CD4-positive, alpha-beta T cell treated with Interleukin-6 at 100 ng/mL for 8 hours (primary cell): Measurements from ENCODE around the gene BPIFB6.

ENCODE experiments used
- DNase-seq: peaks from one replicate; pipeline ENCODE4 v3.0.0-alpha.2; 2020; ENCODE audit warnings: mixed read lengths, low spot score

The BPIFB6 gene

DNA sequence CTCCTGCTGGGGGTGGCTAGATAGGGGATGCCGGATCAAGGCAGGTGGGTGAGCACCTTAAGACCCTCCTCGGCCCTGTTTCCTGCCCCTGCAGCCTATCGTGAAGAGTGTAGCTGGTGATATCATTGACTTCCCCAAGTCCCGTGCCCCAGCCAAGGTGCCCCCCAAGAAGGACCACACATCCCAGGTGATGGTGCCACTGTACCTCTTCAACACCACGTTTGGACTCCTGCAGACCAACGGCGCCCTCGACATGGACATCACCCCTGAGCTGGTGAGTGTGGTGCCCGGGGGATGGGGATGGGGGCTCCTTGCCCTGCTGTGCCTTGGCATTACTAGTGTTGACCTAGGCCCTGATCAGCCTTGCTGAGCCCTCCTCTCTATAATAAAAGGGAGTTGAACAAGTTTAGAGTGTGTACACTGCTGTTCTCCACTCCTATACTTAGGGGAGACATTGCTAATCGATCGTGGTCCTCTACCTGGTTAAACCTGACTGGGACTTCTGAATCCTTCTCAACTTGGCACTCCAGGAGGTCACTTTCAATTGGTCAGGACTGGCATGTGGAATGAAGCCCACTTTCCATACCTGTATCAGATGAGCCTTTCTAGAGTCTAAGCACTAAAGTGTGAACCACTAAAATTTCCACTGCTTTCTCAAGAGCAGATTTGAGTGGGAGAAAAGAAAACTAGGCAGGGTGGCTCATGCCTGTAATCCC, 33.3 kb downstream of the BPIFB6 start:
- DNase-seq = no peak

- DNase-seq = no peak
These were observed 34.3 kb downstream of the BPIFB6 start for GRCh38 chr20:33065785-33066184.

GRCh38 chr20:33067806-33068205, 36.4 kb downstream of the BPIFB6 start:
- no peak for DNase-seq

GRCh38 chr20:33068251-33068939, 36.9 kb downstream of the BPIFB6 start:
- no peak for DNase-seq

GRCh38 chr20:33069673-33070072, 38.2 kb downstream of the BPIFB6 start:
- no peak for DNase-seq

DNA sequence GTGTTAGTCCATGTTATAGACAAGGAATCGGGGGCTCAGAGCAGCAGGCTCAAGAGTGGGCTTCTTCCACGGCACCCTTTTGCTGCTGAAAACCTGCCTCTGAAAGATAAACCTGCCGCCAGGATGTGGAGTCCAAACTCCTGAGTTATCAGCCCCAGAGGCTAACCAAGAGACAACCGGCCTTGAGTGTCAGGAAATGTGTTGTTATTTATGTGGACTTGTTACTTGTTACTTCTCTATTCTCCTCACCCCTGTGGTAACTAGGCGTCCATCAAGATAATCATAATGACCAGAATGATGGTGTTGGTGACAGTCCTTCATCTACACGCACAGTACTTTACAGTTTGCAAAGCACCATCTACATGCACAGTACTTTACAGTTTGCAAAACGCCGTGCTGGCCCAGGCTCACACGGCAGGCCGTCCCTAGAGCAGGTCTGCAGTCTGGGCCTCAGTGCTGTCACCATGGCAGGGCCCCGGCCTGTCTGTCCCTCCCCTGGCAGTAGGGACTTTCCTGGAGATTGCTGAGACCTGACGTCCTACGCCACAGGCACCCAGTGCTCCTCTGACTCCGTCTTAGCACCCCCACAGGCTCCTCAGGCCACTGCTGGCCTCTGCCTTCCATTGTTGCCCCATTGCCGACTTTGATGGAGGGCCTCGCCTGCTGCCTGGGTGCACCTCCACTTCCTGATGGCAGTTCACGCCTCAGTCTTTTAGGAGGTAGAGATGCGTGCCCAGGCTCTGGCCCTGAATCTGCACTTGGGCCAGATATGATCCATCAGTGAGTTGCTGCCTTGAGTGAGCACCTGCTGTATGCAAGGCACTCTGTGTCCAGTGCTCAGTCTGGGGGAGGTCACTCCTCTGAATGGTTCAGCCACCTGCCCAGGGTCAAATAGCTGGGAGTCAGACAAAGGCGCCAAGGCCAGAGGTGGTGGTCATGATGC, 38.9 kb downstream of the BPIFB6 start:
- DNase-seq = no peak

DNA sequence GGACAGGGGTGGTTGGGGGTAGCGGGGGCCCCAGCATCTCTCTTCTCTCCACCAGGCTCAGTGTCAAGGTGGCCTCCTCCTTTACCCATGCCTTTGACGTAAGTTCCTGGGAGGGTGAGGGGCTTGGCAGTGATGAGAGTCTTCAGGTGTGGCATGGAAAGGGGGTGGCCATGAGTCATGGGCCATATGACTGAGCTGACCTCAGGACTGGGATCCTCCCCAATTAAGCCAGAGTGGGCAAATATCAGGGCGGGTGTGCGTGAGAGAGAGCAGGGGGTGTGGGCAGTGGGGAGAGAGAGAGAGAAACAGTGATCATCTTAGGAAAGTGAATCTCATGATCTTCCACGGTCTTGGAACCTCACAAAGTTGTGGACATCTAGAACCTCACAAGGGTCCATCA, 39.8 kb downstream of the BPIFB6 start:
- DNase-seq = no peak

DNA sequence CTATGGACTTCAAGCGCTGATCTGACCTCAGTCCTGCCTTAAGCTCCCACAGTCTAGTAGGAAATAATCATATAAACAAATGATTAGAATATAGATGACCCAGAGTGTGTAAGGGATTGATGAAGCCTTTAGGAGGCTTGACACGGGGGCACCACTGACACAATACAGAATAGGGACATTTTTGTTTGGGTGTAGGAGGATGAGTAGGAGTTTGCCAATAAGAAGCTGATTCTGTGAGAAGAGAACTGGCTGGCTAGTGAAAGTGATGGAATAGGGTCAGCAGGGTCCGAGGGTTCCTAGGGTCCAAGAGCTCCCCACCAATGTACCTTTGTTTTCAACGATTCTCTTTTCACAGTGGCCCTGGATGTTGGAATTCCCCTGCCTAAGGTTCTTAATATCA, 40.9 kb downstream of the BPIFB6 start:
- DNase-seq = no peak

GRCh38 chr20:33072813-33073212, 41.4 kb downstream of the BPIFB6 start:
- no peak for DNase-seq

GRCh38 chr20:33074675-33075074, 43.2 kb downstream of the BPIFB6 start:
- no peak for DNase-seq

DNA sequence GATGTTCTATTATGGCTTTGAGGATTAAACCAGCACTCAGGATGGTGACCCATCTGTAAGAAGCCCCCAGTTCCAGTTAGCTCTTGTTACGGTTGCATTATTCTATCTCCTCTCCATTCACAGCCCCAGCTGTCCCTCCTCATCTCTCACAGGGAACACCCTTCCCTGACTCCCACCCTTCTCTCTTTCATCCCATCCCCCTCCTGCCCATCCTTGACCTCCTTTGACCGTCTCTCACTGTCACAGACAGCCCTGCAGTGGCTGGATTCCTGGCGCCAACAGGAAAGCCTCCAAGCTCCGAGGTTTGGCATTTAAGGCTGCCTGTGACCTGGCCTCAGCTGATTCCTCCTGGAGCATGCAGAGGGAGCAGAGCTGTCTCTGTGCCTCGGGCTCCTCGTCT, 43.8 kb downstream of the BPIFB6 start:
- no peak for DNase-seq

DNA sequence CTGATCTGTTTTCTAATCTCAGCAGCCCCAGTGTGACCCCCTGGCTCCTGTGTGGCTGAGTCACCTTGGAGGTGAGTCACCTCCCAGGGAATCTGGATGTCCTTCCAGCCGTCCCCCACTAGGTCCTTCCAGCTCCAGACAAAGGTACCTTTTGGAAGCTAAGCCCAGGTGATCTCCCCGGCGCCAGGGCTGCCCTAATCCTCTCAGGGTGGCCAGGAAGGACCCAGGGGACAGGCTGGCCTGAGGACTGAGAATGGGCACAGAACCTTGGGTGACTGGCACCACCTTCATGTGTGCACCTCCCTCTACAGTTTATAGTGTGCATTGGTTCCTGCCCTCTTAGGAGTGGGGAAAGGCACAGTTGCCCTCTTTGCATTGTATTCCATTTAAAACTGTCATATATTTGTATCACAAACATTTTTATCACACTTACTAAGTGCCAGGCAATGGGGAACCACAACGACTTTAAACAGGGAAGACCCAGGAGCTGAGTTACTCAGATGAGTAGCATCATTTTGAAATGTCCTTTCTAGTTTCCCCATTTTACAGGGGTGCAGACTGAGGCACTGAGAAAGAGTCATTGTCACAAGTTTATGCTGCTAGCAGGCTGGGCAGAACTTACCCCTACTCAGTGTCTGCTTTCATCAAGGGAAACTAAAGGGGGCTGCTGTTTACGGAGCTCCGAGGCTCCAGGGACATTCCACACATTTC, 45.4 kb downstream of the BPIFB6 start:
- peak; percentile 33 for DNase-seq

- no peak for DNase-seq
These were observed 47.8 kb downstream of the BPIFB6 start, which contains the start of gene BPIFB4 for GRCh38 chr20:33079259-33079658. BPIFB4 (plus strand) TSS chr20:33079643; CDS start chr20:33081527, 1,884 bp downstream.

- no peak for DNase-seq
These were observed 50.1 kb downstream of the BPIFB6 start for GRCh38 chr20:33081411-33082154.

GRCh38 chr20:33082546-33082945, 51.1 kb downstream of the BPIFB6 start:
- no peak for DNase-seq

DNA sequence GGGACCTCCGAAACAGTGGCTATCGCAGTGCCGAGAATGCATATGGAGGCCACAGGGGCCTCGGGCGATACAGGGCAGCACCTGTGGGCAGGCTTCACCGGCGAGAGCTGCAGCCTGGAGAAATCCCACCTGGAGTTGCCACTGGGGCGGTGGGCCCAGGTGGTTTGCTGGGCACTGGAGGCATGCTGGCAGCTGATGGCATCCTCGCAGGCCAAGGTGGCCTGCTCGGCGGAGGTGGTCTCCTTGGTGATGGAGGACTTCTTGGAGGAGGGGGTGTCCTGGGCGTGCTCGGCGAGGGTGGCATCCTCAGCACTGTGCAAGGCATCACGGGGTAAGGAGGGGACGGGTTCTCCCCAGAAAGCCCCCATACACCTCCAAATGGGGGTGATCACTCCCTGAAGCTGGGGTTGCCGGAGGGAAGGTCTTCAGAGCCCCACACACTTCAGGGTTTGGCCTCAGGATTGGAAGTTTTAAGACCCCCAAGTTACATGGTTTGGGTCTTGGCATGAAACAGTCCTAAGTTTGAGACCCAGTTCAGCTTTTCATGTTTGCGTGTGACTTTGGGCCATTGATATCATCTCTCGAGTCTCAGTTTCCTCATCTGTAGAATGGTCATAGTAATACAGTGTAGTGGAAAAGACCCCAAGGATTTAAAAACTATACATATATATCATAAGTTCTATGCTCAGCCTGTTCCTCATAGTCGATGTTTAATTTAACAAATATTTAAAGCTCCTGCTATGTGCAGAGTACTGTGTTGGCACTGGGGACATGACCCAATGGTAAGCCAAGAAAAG, 52.3 kb downstream of the BPIFB6 start:
- no peak for DNase-seq

- DNase-seq = no peak
These were observed 53.3 kb downstream of the BPIFB6 start for GRCh38 chr20:33084722-33085121.

GRCh38 chr20:33086052-33086722, 54.7 kb downstream of the BPIFB6 start:
- DNase-seq = no peak

GRCh38 chr20:33091147-33091546, 59.7 kb downstream of the BPIFB6 start:
- DNase-seq = no peak

GRCh38 chr20:33091693-33092092, 60.2 kb downstream of the BPIFB6 start:
- no peak for DNase-seq
